ENCODE measurements around the gene ACTL6B. TPM values are rescaled to one million over a fixed set of nuclear protein-coding genes. Genes with fewer than 3 reads are reported as not detected.

Gene ACTL6B
- total RNA-seq, 2 donors from 2014 or later = not detected

DNA sequence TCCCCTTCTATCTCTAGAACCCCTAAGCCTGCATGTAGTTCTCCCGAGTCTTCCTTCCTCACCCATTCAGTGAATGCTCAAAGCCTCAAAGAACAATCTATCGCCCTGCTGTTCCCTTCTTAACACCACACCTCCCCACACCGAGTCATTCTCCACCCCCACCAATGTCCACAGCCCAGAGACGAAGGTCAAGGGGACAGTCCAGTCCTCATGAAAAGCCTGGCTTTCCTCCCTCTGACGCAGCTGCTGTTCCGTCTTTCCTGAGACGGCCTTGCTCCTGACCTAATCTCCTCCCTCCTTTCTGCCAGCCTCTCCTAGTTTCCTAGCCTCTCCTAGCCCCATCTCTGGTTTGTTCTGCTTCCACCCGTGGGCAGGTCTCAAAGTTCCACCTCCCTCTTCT lies 34.7 kb downstream of the ACTL6B start:
- no peaks in the 10 kb centered on the region for H3K36me3 ChIP-seq
- H3K9me3 ChIP-seq = no peaks in the 10 kb centered on the region
- H3K4me1 ChIP-seq (ENCODE audit: control insufficient read depth in 1 of 2, low read depth in 2 of 2) = peaks cover 0 to 7% of the 10 kb centered on the region in 2 donors
- TF ChIP-seq, protein P1, sequence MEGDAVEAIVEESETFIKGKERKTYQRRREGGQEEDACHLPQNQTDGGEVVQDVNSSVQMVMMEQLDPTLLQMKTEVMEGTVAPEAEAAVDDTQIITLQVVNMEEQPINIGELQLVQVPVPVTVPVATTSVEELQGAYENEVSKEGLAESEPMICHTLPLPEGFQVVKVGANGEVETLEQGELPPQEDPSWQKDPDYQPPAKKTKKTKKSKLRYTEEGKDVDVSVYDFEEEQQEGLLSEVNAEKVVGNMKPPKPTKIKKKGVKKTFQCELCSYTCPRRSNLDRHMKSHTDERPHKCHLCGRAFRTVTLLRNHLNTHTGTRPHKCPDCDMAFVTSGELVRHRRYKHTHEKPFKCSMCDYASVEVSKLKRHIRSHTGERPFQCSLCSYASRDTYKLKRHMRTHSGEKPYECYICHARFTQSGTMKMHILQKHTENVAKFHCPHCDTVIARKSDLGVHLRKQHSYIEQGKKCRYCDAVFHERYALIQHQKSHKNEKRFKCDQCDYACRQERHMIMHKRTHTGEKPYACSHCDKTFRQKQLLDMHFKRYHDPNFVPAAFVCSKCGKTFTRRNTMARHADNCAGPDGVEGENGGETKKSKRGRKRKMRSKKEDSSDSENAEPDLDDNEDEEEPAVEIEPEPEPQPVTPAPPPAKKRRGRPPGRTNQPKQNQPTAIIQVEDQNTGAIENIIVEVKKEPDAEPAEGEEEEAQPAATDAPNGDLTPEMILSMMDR (IDR thresholded peaks at IDR 0.05) = no peak
- no peak overlapping the region for H3K4me3 ChIP-seq
- DNase-seq (ENCODE audit: low spot score) = no peak
- no peak overlapping the region for H3K27ac ChIP-seq
- no peak for ATAC-seq (ENCODE audit: insufficient number of reproducible peaks, low FRiP score, low read depth)
- H3K27me3 ChIP-seq (replicated peaks; ENCODE audit: insufficient read depth) = no peaks in the 10 kb centered on the region

- ATAC-seq (ENCODE audit: insufficient number of reproducible peaks, low FRiP score, low read depth) (no peak), DNase-seq (ENCODE audit: low spot score) (no peak)
- H3K4me1 ChIP-seq (ENCODE audit: control insufficient read depth in 1 of 2, low read depth in 2 of 2) = no peaks in the 10 kb centered on the region
- H3K9me3 ChIP-seq = no peaks in the 10 kb centered on the region
- no peaks in the 10 kb centered on the region for H3K27me3 ChIP-seq (replicated peaks; ENCODE audit: insufficient read depth)
- TF ChIP-seq, protein P1 (IDR thresholded peaks at IDR 0.05) = no peak
- H3K27ac ChIP-seq = no peak overlapping the region
- no peak overlapping the region for H3K4me3 ChIP-seq
- H3K36me3 ChIP-seq = no peaks in the 10 kb centered on the region
These were observed 35.4 kb downstream of the ACTL6B start for GRCh38 chr7:100620804-100621203.

DNA sequence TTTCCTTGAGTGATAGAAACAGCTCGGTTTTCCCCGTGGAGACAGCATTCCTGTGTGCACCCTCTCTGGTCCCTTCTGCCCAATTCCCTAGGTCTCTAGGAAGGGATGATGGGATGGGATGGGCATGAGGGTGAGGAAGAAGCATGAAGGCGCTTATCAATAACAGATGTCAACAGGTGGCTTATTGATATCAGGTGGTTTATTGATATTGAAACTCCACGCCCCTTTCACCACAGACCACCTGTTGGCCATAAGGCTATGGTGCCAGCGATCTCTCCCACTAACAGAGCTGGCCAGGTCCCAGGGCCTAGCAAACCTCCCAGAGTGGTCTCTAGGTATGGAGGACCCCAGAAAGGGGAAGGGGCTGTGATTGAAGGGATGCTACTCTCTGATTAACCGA lies 36.0 kb downstream of the ACTL6B start:
- TF ChIP-seq, protein P1 (IDR thresholded peaks at IDR 0.05) = no peak
- H3K4me3 ChIP-seq = no peak overlapping the region
- no peak for DNase-seq (ENCODE audit: low spot score)
- H3K27me3 ChIP-seq (replicated peaks; ENCODE audit: insufficient read depth) = no peaks in the 10 kb centered on the region
- H3K9me3 ChIP-seq = no peaks in the 10 kb centered on the region
- no peaks in the 10 kb centered on the region for H3K4me1 ChIP-seq (ENCODE audit: control insufficient read depth in 1 of 2, low read depth in 2 of 2)
- no peak for ATAC-seq (ENCODE audit: insufficient number of reproducible peaks, low FRiP score, low read depth)
- H3K36me3 ChIP-seq = no peaks in the 10 kb centered on the region
- no peak overlapping the region for H3K27ac ChIP-seq

- ATAC-seq (ENCODE audit: insufficient number of reproducible peaks, low FRiP score, low read depth) (no peak), DNase-seq (ENCODE audit: low spot score) (no peak)
- no peaks in the 10 kb centered on the region for H3K9me3 ChIP-seq
- H3K36me3 ChIP-seq = no peaks in the 10 kb centered on the region
- TF ChIP-seq, protein P1 (IDR thresholded peaks at IDR 0.05) = no peak
- H3K4me1 ChIP-seq (ENCODE audit: control insufficient read depth in 1 of 2, low read depth in 2 of 2) = peaks cover 4 to 16% of the 10 kb centered on the region in 2 donors
- H3K27ac ChIP-seq = no peak overlapping the region
- H3K4me3 ChIP-seq = no peak overlapping the region
- no peaks in the 10 kb centered on the region for H3K27me3 ChIP-seq (replicated peaks; ENCODE audit: insufficient read depth)
These were observed 41.9 kb downstream of the ACTL6B start for GRCh38 chr7:100614308-100614861.

DNA sequence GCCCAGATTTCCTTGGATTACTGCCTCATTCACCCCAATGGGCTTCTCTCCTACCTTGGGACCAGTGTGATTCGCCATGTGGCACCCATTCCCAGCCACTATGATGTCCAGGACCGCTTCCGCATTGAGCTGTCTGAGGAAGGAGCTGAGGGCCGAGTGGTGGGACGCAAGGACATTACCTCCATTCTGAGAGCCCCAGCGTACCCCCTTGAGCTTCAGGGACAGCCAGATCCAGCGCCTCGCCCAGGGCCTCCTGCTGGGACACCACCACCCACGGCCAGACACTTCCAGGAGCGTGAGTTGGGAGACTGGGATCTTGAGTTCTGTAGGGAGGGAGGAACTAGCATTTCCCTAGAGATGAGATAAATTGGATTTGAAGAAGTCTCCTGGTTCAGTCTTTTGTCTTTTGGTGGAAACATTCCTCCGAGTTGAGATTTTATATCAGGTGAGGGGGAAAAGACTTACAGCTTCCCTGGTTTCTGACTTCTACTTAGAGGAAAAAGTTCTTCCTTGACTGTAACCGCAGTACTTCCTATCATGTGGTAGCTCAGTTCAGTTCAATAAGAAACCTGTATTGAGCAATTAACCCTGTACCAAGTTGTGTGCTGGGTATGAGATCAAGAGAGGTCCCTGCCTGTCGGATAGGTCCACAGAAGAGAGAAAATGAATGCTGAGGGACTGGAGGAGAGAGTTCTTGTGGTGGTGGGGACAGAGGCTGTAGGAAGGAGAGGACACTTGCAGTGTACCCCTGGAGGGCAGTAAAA lies 42.7 kb downstream of the ACTL6B start:
- Histone ChIP-seq H3K9me3 (no peaks in the 10 kb centered on the region), H3K27me3 (replicated peaks; ENCODE audit: insufficient read depth) (no peaks in the 10 kb centered on the region), H3K4me1 (ENCODE audit: control insufficient read depth in 1 of 2, low read depth in 2 of 2) (peaks cover 4 to 16% of the 10 kb centered on the region in 2 donors), H3K4me3 (peak overlapping the region; percentile 88), H3K27ac (no peak overlapping the region), H3K36me3 (no peaks in the 10 kb centered on the region)
- TF ChIP-seq, protein P1 (IDR thresholded peaks at IDR 0.05) = no peak
- DNase-seq (ENCODE audit: low spot score) (no peak), ATAC-seq (ENCODE audit: insufficient number of reproducible peaks, low FRiP score, low read depth) (no peak)
